ENCODE measurements around the gene PRKCE.
A peak's percentile ranks its signal among the peaks of the same experiment; 100 is the strongest.

Gene PRKCE

GRCh38 chr2:46232860-46233259 lies 581.4 kb downstream of the PRKCE start:
- H3K4me3 ChIP-seq (ENCODE audit: insufficient read depth in 1 of 2, low read depth in 1 of 2, low read length in 2 of 2): no peak overlapping the region
- H2BK5ac ChIP-seq (ENCODE audit: low read depth, low read length, poor library complexity, severe bottlenecking): no peak overlapping the region
- H3K23ac ChIP-seq (ENCODE audit: low read length in 2 of 2): no peak overlapping the region
- no peak overlapping the region for H2AK5ac ChIP-seq (ENCODE audit: low read length, severe bottlenecking)
- peak overlapping the region in 1 of 2 experiments; percentile 6 for H3K14ac ChIP-seq (ENCODE audit: low read length in 2 of 2)
- peaks cover 0 to under 1% of the 10 kb centered on the region in 2 experiments for H3K27me3 ChIP-seq (ENCODE audit: control insufficient read depth in 1 of 2, insufficient read depth in 1 of 2, low read length in 2 of 2)
- H2BK15ac ChIP-seq (ENCODE audit: low read depth, poor library complexity, severe bottlenecking): no peak overlapping the region
- H2BK120ac ChIP-seq (ENCODE audit: low read depth, low read length): no peak overlapping the region
- peak overlapping the region in 1 of 2 experiments; percentile 8 for H2BK12ac ChIP-seq (ENCODE audit: low read length in 2 of 2)
- DNase-seq: no peak
- H3K4me1 ChIP-seq (ENCODE audit: control insufficient read depth, insufficient read depth, low read depth, low read length): peaks cover 27% of the 10 kb centered on the region
- WGBS: 78% methylated on average over 7 of the region's 7 CpGs
- no peaks in the 10 kb centered on the region for H3K9me3 ChIP-seq (ENCODE audit: control insufficient read depth, low read length)
- peak overlapping the region; percentile 66 for H4K8ac ChIP-seq (ENCODE audit: low read length)
- no peak overlapping the region for H3K27ac ChIP-seq (ENCODE audit: low read length, poor library complexity, severe bottlenecking)
- H3K18ac ChIP-seq (ENCODE audit: low read depth in 1 of 2, low read length in 2 of 2): no peak overlapping the region
- H3K9ac ChIP-seq (ENCODE audit: low read length): no peak overlapping the region
- no peak overlapping the region for H2AFZ ChIP-seq (ENCODE audit: low read depth, low read length)
- no peak overlapping the region for H3K4me2 ChIP-seq (ENCODE audit: low read length, poor library complexity, severe bottlenecking)
- H3K36me3 ChIP-seq (ENCODE audit: control insufficient read depth in 1 of 2, insufficient read depth in 2 of 2, low read depth in 1 of 2, low read length in 2 of 2): no peaks in the 10 kb centered on the region
- no peaks in the 10 kb centered on the region for H3K79me1 ChIP-seq (replicated peaks; ENCODE audit: low read length, poor library complexity, severe bottlenecking)
- H3K4ac ChIP-seq (ENCODE audit: low read depth in 1 of 2, low read length in 2 of 2): no peak overlapping the region
- H4K91ac ChIP-seq (ENCODE audit: low read length): no peak overlapping the region

- Histone ChIP-seq H2BK12ac (ENCODE audit: low read length in 2 of 2) (no peak overlapping the region), H3K18ac (ENCODE audit: low read depth in 1 of 2, low read length in 2 of 2) (peak overlapping the region in 1 of 2 experiments; percentile 47), H3K4ac (ENCODE audit: low read depth in 1 of 2, low read length in 2 of 2) (peak overlapping the region in 1 of 2 experiments; percentile 2), H3K27ac (ENCODE audit: low read length, poor library complexity, severe bottlenecking) (no peak overlapping the region), H2BK120ac (ENCODE audit: low read depth, low read length) (no peak overlapping the region), H3K27me3 (ENCODE audit: control insufficient read depth in 1 of 2, insufficient read depth in 1 of 2, low read length in 2 of 2) (peaks cover 0 to 4% of the 10 kb centered on the region in 2 experiments), H2BK5ac (ENCODE audit: low read depth, low read length, poor library complexity, severe bottlenecking) (no peak overlapping the region), H3K4me1 (ENCODE audit: control insufficient read depth, insufficient read depth, low read depth, low read length) (peaks cover 9% of the 10 kb centered on the region), H3K36me3 (ENCODE audit: control insufficient read depth in 1 of 2, insufficient read depth in 2 of 2, low read depth in 1 of 2, low read length in 2 of 2) (no peaks in the 10 kb centered on the region), H3K4me2 (ENCODE audit: low read length, poor library complexity, severe bottlenecking) (no peak overlapping the region), H3K9me3 (ENCODE audit: control insufficient read depth, low read length) (peaks cover 6% of the 10 kb centered on the region), H2AFZ (ENCODE audit: low read depth, low read length) (no peak overlapping the region), H3K79me1 (replicated peaks; ENCODE audit: low read length, poor library complexity, severe bottlenecking) (no peaks in the 10 kb centered on the region), H3K9ac (ENCODE audit: low read length) (no peak overlapping the region), H4K91ac (ENCODE audit: low read length) (no peak overlapping the region), H4K8ac (ENCODE audit: low read length) (no peak overlapping the region), H3K23ac (ENCODE audit: low read length in 2 of 2) (no peak overlapping the region), H2BK15ac (ENCODE audit: low read depth, poor library complexity, severe bottlenecking) (no peak overlapping the region), H3K14ac (ENCODE audit: low read length in 2 of 2) (no peak overlapping the region), H3K4me3 (ENCODE audit: insufficient read depth in 1 of 2, low read depth in 1 of 2, low read length in 2 of 2) (no peak overlapping the region), H2AK5ac (ENCODE audit: low read length, severe bottlenecking) (no peak overlapping the region)
- DNase-seq: no peak
- WGBS: 93% methylated on average over 3 of the region's 4 CpGs
These were observed 584.8 kb downstream of the PRKCE start for GRCh38 chr2:46236006-46236875.

- peaks cover 6% of the 10 kb centered on the region for H3K9me3 ChIP-seq (ENCODE audit: control insufficient read depth, low read length)
- H2AK5ac ChIP-seq (ENCODE audit: low read length, severe bottlenecking): no peak overlapping the region
- H3K4me2 ChIP-seq (ENCODE audit: low read length, poor library complexity, severe bottlenecking): no peak overlapping the region
- no peak overlapping the region for H2BK15ac ChIP-seq (ENCODE audit: low read depth, poor library complexity, severe bottlenecking)
- H3K23ac ChIP-seq (ENCODE audit: low read length in 2 of 2): no peak overlapping the region
- no peak overlapping the region for H2BK12ac ChIP-seq (ENCODE audit: low read length in 2 of 2)
- no peak overlapping the region for H3K9ac ChIP-seq (ENCODE audit: low read length)
- peak overlapping the region in 1 of 2 experiments; percentile 14 for H3K18ac ChIP-seq (ENCODE audit: low read depth in 1 of 2, low read length in 2 of 2)
- H3K79me1 ChIP-seq (replicated peaks; ENCODE audit: low read length, poor library complexity, severe bottlenecking): no peaks in the 10 kb centered on the region
- no peak overlapping the region for H3K4ac ChIP-seq (ENCODE audit: low read depth in 1 of 2, low read length in 2 of 2)
- H2AFZ ChIP-seq (ENCODE audit: low read depth, low read length): no peak overlapping the region
- 74% methylated on average over 3 of the region's 8 CpGs for WGBS
- no peak for DNase-seq
- H3K14ac ChIP-seq (ENCODE audit: low read length in 2 of 2): no peak overlapping the region
- H3K4me1 ChIP-seq (ENCODE audit: control insufficient read depth, insufficient read depth, low read depth, low read length): peaks cover 6% of the 10 kb centered on the region
- H3K27me3 ChIP-seq (ENCODE audit: control insufficient read depth in 1 of 2, insufficient read depth in 1 of 2, low read length in 2 of 2): peaks cover 0 to 4% of the 10 kb centered on the region in 2 experiments
- H3K27ac ChIP-seq (ENCODE audit: low read length, poor library complexity, severe bottlenecking): no peak overlapping the region
- no peak overlapping the region for H4K8ac ChIP-seq (ENCODE audit: low read length)
- H3K4me3 ChIP-seq (ENCODE audit: insufficient read depth in 1 of 2, low read depth in 1 of 2, low read length in 2 of 2): no peak overlapping the region
- H3K36me3 ChIP-seq (ENCODE audit: control insufficient read depth in 1 of 2, insufficient read depth in 2 of 2, low read depth in 1 of 2, low read length in 2 of 2): no peaks in the 10 kb centered on the region
- H2BK5ac ChIP-seq (ENCODE audit: low read depth, low read length, poor library complexity, severe bottlenecking): no peak overlapping the region
- no peak overlapping the region for H2BK120ac ChIP-seq (ENCODE audit: low read depth, low read length)
- no peak overlapping the region for H4K91ac ChIP-seq (ENCODE audit: low read length)
These were observed 585.7 kb downstream of the PRKCE start for GRCh38 chr2:46236876-46237859.

Measured in mesenchymal stem cell (in vitro differentiated cells and primary cell).